ENCODE measurements around the gene SLC1A3.
A peak's percentile ranks its signal among the peaks of the same experiment; 100 is the strongest.

The SLC1A3 gene

DNA sequence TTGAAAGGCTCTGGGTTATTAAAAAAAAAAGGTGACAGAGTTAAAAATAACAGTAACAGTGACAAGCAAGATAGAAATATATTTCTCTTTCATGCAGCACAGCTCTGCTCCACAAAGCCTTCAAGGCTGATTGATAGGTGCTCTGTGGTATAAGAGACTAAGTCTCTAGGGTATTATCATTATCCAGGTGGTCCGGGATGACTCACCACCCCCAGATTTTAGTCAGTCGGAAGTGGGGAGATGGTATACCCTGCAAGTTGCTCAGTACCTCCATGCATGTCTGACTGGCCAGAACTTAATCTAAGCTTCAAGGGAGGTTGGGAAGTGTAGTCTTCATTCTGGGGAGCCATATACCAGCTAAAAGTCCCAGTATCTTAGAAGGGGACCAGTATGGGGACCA, 76.1 kb downstream of the SLC1A3 start:
- no peak for FAIRE-seq

GRCh38 chr5:36683821-36684434, 77.5 kb downstream of the SLC1A3 start:
- no peak for FAIRE-seq
- no peak for DNase-seq (ENCODE audit: insufficient read length, low spot score)

More for the DNA sequence above, 76.1 kb downstream of the SLC1A3 start:
- no peak for DNase-seq (ENCODE audit: insufficient read length, low spot score)

DNA sequence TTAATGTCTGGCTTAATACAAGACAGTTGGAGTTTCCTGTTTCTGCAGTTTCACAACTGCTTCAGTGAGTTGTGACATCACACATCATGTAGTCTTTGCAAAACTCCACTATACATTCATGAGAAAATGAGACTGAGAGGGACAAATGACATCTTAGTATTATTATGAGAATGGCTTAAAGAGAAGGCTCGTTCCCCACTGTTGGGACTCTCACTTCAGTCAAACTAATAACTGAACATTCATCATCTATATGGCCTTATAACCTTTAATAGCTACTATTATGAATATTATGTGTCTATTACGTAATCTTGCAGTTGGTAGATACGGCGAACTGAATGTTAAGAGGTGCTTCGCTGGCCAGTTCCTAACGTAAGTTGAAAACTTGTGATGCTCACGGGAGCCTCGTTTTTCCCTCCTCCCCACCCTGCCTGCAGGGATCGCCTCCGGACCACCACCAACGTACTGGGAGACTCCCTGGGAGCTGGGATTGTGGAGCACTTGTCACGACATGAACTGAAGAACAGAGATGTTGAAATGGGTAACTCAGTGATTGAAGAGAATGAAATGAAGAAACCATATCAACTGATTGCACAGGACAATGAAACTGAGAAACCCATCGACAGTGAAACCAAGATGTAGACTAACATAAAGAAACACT, 79.4 kb downstream of the SLC1A3 start:
- DNase-seq (ENCODE audit: insufficient read length, low spot score) (no peak), FAIRE-seq (peak; percentile 65)

DNA sequence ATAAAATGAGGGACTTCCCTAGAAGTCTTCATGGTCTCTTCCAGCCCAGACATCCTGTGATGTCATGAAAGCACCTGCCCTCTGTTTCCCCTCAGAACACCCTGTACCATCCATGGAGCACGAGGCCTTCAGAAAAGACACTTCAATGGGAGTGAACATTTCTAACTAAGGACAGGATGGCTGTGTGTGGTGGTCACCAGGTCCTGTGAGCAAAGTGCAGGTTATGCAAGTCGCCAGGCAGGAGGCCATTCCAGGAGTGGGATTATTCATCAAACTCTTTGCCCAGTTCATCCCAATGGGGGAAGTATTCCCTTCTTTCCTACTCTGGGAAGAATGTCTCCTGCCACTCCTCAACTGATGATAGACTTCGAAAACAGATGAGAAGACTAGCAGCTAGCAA, 80.5 kb downstream of the SLC1A3 start:
- no peak for FAIRE-seq

DNA sequence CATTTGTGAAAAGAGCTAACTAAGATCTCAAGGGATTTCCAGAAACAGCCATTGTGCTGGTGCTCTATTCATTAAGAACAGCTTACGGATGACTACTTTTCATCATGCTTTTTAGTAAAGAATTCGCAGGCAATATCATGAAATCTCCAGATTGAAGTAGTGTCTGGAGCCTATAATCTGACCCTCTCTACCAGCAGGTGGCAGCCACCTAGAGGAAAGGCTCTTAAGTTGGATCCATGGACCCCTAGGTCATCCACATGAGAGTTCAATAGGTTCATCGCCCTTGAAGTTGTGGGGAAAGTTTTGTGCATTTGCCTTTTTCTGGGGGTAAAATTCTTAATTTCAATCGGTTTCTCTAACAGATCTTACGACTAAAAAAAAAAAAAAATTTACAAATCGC, 82.3 kb downstream of the SLC1A3 start:
- DNase-seq (ENCODE audit: insufficient read length, low spot score): no peak
- peak; percentile 60 for FAIRE-seq

More for the DNA sequence above, 80.5 kb downstream of the SLC1A3 start:
- no peak for DNase-seq (ENCODE audit: insufficient read length, low spot score)

DNA sequence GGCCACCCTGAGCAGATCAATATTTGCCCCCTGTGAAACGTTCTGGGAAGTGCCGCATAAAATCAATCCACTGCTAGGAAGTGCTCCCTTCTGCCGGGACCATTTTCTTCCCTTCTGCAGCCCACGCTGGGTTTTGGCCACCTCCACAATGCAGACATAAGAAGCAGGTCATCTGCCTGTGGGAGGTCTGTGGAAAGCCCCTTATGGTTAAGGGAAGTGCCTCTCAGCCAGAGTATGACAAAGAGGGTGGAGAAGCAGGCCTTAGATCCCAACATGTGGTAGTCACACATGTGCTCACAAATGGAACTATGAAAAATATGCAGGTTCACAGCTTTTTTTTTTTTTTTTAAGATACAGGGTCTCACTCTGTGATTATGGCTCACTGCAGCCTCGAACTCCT, 82.8 kb downstream of the SLC1A3 start:
- no peak for DNase-seq (ENCODE audit: insufficient read length, low spot score)

DNA sequence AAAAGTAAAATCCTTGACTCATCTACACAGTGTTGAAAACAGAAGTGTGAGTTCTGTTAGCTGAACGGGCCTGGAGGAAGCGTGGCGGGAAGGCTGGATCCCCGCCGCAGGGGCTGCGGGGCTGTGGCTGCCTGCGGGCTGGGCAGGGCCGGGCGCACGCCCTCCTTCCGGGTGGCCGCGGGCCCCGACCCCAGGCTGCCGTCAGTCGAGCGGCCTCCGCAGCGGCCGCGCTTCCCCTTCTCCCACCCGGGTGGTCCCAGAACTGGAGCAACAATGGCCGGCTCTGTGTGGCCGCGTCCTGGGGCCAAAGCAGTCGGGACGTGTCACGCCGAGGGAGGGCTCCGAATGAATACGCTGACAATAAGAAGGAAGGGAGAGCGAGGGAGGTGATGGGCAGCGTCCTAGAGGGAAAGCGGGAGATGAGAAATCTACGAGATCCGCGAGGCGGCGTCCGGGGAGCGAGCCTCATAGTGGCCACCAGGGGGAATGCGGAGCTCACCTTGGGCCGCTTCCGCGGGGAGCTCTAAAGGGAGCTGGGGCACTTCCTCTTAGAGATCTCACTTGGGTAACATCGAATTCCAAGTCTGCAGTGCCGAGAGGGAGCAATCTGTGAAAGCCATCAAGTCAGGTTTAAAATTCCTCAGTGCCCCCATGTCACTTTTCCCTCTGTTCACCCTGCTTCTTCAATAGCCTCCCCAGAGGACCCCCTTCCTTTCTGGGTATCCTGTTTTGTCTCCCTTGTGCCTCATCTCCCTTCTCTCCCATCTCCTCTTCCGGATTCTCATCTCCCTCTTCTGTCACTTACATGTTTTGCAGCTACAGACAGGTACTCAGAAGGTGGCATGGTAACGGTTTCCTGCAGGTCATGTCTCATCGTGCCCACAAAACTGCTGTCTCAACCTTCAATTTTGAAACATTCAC, 83.9 kb downstream of the SLC1A3 start:
- DNase-seq (ENCODE audit: insufficient read length, low spot score): peak; percentile 74
- peak; percentile 83 for FAIRE-seq

More for the DNA sequence above, 82.8 kb downstream of the SLC1A3 start:
- no peak for FAIRE-seq

GRCh38 chr5:36691226-36691625, 84.8 kb downstream of the SLC1A3 start:
- DNase-seq (ENCODE audit: insufficient read length, low spot score) (no peak), FAIRE-seq (no peak)

DNA sequence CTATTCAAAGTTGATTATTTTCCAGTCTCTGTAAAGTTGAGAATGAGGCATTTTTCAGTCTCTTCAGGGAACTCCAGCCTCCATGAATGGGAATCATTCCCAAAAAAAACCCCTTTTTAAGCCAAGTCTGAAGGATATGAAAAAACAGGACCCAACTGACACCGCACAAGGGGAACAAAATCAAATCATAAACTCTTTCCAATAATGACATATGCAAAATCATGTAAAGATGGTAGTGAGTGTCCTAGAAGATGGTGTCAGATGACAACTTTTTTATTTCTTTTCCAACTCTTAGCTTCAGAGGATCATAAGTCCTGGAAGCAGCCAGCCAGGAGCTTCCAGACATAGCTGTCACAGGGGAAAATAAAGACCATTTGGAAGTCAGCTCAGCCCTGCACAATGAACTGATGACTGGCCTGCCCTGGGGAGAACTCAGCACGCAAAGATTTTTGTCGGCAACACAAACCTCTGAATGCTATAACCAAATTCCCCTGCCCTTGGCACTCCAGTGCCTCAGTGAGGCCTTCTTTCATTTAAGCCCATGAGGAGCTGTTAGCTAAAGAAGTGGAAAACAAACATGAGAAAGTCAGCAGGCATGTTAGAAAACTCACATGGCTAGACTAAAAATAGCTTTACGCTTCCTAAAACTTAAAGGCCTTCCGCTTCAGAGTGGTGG, 85.4 kb downstream of the SLC1A3 start:
- FAIRE-seq (no peak), DNase-seq (ENCODE audit: insufficient read length, low spot score) (no peak)

DNA sequence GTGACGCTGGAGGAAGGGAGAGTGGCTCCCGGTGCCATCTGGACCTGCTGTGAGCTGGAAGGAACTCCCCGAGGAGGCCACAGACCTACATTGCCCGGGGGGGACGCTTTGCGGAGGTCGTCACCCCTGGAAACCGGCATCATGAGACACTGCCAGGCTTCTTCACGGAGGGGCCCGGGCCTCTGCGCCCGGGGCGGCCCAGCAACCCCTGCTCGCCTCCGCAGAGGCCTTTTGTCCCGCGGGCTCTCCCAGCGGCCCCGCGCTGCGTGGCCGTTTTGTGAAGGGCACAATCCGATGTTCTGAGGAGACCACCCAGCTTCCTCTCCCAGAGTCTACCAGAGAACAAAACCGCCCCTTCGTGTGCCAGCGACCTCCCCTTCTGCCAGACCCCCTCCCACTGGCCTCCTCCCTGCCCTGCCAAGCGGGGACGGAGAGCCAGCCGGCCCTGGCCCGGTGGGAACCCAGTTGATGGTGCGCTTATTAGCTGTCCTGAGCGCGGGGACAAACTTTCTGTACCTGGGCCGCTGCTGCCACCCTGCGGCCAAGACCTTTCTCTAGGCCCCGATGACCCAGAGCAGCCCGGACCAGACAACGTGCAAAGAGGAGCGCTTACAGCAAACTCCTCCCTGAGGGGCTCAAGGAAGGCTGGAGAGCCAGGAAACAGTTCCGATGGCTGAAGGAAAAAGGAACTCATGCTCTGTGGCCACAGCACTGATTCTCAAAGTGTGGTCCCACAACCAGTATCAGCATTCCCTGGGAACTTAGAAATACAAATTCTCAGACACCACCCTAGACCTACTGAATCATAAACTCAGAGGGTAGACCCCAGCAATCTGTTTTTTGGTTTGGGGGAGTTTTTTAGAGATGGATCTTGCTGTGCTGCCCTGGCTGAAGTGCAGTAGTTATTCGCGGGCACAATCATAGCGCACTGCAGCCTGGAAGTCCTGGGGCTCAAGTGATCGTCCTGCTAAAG, 86.7 kb downstream of the SLC1A3 start:
- DNase-seq (ENCODE audit: insufficient read length, low spot score): peak; percentile 56
- FAIRE-seq: peak; percentile 84

GRCh38 chr5:36694351-36694750, 87.9 kb downstream of the SLC1A3 start:
- FAIRE-seq (no peak), DNase-seq (ENCODE audit: insufficient read length, low spot score) (no peak)

- peak; percentile 89 for FAIRE-seq
- no peak for DNase-seq (ENCODE audit: insufficient read length, low spot score)
Observed at GRCh38 chr5:36696059-36696673, 89.8 kb downstream of the SLC1A3 start.

GRCh38 chr5:36698031-36698430, 91.6 kb downstream of the SLC1A3 start:
- no peak for FAIRE-seq
- no peak for DNase-seq (ENCODE audit: insufficient read length, low spot score)

- DNase-seq (ENCODE audit: insufficient read length, low spot score): no peak
- FAIRE-seq: no peak
Observed at GRCh38 chr5:36701085-36701698, 94.8 kb downstream of the SLC1A3 start.

DNA sequence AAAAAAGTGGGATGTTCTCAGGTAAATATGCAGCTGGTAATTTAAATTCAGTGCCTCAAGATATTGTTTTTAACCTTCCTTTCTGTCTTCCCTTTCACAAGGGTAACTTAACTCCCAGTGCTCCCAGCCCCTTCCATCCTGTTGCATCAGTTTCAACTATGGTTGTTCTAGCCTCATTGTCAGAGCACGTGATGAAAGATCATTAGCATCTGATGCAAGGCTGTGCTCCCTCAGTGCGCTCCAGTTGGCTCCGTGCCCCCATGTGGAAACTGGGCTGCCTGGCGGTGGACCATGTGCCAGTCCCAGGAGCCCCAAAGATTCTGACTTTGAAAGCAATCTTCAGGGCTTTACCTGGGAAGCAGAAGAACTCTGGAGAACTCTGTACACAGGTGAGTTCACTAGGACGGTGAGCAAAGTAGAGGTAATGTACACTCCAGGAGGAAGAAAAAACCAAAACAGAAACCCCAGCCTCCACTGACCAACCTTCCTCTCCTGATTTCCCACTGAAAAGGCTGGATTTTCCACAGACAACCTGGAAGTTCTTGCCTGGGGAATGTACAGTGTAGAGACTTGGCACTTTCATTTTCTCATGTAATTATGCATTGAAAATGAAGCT, 96.9 kb downstream of the SLC1A3 start:
- FAIRE-seq: peak; percentile 49
- no peak for DNase-seq (ENCODE audit: insufficient read length, low spot score)

GRCh38 chr5:36704131-36704530, 97.7 kb downstream of the SLC1A3 start:
- DNase-seq (ENCODE audit: insufficient read length, low spot score) (no peak), FAIRE-seq (no peak)

- FAIRE-seq (no peak), DNase-seq (ENCODE audit: insufficient read length, low spot score) (no peak)
Observed at GRCh38 chr5:36705055-36705454, 98.6 kb downstream of the SLC1A3 start.

DNA sequence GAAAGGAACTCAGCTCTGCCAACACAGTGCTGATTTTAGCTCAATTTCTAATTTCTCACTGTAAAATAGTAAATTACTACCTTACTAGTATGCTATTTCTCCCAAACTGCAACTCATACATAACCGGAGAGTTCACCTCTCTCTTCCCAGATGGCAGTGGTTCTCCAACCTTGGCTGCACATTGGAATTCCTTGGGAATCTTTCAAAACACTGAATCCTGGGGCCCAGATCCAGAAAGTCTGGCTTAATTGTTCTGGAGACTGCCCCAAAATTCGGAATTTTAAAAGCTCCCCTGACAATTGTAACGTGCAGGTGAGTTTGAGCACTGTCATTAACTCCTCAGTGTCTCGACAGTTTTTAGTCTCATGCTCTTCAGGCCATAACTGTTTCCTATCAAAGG, 100.3 kb downstream of the SLC1A3 start:
- FAIRE-seq: no peak

More for the DNA sequence above, 100.3 kb downstream of the SLC1A3 start:
- DNase-seq (ENCODE audit: insufficient read length, low spot score): no peak

Data from GM19239 (cell line).